Brain microvascular endothelial cell (primary cell): ENCODE data around the gene JADE2.

ENCODE experiments used
- DNase-seq: peaks from one replicate; pipeline ENCODE4 v3.0.0-alpha.2; 2020
- H3K27ac ChIP-seq: fragments of 250-450 bp; sonication (Bioruptor Pico); 2 replicates; pipeline ENCODE4 v1.5.1; 2020; ENCODE audit warnings: mild to moderate bottlenecking, moderate library complexity
- H3K27me3 ChIP-seq: fragments of 250-450 bp; sonication (Bioruptor Pico); replicated peaks from 2 replicates; pipeline ENCODE4 v1.5.1; 2020; ENCODE audit warnings: mild to moderate bottlenecking
- H3K36me3 ChIP-seq: fragments of 250-450 bp; sonication (Bioruptor Pico); replicated peaks from 2 replicates; pipeline ENCODE4 v1.5.1; 2020; ENCODE audit warnings: mild to moderate bottlenecking
- H3K4me3 ChIP-seq: 2 replicates; pipeline ENCODE4 v1.5.1; 2011; ENCODE audit warnings: low read depth, mild to moderate bottlenecking, control low read depth, low read length, moderate library complexity
- in situ Hi-C: cut with HindIII; loops from 2 replicates; pipeline ENCODE4 v1.10.0; 2017; ENCODE audit warnings: low sequenced_read_pairs, low pct_ligation_motif_present
- TF ChIP-seq, protein P1 (sequence below): IDR thresholded peaks from 2 replicates; pipeline ENCODE4 v1.5.1; 2011; ENCODE audit warnings: low read depth, mild to moderate bottlenecking, moderate library complexity, low read length, control low read depth, inconsistent platforms; ENCODE audit errors: missing control alignments

The JADE2 gene

DNA sequence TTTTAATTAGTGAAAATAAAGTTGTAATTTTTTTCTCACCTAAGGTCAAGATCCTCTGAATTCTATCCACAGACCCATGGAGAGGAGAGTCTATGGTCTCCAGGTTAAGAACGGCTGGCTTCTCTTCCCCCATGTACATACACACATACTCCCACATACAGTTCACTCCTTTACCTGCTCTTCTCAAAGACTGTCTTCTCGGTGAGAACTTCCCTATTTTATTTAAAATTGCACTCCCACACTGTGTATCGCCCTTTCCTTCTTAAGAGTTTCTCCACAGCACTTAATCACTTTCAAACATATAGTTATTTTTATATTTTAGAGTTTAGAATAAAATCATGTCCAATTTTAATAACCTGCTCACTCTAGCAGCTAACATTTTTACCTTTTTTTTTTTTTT is 3.6 kb upstream of the JADE2 start:
- in situ Hi-C loops: no loop called here
- Histone ChIP-seq H3K27ac (no peak overlapping the region), H3K36me3 (no peaks in the 10 kb centered on the region), H3K27me3 (no peaks in the 10 kb centered on the region), H3K4me3 (no peak overlapping the region)
- DNase-seq: no peak
- TF ChIP-seq, protein P1, sequence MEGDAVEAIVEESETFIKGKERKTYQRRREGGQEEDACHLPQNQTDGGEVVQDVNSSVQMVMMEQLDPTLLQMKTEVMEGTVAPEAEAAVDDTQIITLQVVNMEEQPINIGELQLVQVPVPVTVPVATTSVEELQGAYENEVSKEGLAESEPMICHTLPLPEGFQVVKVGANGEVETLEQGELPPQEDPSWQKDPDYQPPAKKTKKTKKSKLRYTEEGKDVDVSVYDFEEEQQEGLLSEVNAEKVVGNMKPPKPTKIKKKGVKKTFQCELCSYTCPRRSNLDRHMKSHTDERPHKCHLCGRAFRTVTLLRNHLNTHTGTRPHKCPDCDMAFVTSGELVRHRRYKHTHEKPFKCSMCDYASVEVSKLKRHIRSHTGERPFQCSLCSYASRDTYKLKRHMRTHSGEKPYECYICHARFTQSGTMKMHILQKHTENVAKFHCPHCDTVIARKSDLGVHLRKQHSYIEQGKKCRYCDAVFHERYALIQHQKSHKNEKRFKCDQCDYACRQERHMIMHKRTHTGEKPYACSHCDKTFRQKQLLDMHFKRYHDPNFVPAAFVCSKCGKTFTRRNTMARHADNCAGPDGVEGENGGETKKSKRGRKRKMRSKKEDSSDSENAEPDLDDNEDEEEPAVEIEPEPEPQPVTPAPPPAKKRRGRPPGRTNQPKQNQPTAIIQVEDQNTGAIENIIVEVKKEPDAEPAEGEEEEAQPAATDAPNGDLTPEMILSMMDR: no peak

DNA sequence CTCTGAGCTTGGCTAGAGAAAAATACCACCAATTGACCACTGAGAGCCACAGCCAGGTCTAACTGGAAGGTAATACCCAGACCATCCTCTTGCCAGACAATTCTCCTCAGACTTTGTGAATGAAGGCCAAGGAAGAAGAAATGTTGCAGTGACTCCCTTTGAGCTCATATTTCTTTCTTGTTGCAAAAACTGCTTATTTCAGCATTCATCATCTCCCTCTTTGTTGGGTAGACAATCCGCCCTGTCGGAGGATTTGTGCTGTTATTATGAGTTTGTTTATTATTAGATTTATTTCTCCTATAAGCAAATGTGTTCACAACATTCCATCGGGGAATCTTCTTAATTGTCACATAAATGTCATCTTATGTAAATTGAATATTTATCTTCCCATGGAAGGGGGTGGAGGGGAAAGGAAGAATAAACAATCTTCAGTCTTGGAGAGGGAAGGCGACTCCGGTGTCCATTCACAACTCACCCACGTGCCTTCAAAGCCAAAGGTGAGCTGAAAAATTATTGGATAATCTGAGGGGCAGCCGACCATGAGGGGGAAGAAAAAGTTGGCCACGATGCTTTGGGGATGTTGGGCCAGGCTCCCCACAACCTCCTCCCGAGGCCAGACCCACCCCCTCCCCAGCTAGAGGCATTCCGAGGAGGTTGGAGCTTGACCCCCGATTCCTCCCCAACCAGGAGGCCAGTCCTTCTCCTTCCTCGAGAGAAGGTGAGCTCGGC is 1.8 kb upstream of the JADE2 start:
- Histone ChIP-seq H3K27ac (no peak overlapping the region), H3K4me3 (peak overlapping the region; percentile 73), H3K27me3 (no peaks in the 10 kb centered on the region), H3K36me3 (no peaks in the 10 kb centered on the region)
- DNase-seq: no peak
- TF ChIP-seq, protein P1: no peak
- in situ Hi-C loops: no loop called here

DNA sequence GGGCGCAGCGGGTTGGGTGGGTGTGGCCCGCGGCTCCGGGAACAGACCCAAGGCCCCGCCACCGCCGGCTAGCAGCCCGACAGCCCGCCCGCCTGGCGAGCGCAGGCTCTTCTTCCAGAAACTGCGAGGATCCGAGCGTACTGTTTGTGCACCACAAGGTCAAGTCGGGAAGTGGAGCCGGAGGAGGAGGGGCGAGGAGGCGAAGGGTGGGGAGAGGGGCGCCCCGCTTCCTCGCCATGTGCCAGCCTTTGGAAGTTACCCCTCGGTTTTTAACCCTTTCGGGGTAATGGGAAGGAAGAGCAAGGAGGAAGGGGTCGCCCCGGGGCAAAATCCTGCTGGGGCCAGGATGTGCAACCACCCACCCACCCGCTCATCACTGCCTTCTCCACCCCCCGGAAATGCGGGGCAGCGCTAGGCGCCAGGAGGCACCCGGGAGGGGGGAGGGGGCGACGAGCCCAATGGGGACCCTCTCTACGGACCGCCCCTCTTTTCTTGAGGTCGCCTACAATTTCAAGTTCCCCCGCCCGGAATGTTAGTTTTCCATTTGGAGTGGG is 1.1 kb upstream of the JADE2 start:
- H3K27ac ChIP-seq: peak overlapping the region; percentile 44
- peak overlapping the region; percentile 73 for H3K4me3 ChIP-seq
- H3K36me3 ChIP-seq: no peaks in the 10 kb centered on the region
- TF ChIP-seq, protein P1: no peak
- no peaks in the 10 kb centered on the region for H3K27me3 ChIP-seq
- in situ Hi-C loops: no loop called here
- DNase-seq: no peak

DNA sequence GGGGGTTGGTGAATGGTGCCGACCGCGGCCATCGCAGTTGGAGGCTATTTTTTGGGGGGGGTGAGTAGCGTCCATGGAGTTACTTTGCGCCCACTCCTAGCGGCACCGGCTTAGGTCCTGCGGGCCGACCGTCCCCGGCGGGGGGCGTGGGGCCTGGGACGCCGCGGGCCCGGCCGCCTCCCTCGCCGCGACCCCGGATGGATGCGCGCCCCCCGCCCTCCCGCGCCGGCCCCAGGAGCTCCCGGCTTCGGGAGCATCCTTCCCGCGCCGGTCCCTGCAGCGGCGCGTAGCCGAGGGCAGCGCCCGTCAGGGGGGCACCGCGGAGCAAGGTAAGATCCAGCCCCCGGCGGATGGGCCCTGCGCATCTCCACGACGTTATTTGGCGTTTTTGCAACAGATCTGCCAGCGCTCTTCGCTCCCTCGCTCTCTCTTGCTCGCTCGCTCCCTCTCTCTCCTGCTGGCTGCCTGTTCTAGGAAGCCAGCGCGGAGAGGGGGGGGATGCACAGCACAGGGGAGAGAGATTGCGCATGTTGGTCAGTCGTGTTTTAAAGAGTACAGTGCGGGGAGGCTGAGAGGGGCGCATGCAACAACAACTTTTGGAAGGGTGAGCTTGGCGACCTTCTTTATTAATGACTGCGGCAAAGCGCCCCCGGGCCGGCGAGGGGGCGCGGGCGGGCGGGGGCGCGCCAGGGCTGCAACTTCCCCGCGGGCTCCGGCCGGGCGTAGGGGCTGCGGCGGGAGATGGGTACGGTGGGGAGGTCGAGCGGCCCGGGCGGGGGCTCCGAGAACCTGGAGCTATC is 413 bp downstream of the JADE2 start:
- Histone ChIP-seq H3K36me3 (no peaks in the 10 kb centered on the region), H3K27ac (peak overlapping the region; percentile 48), H3K27me3 (no peaks in the 10 kb centered on the region), H3K4me3 (peak overlapping the region; percentile 73)
- peak; percentile 73 for DNase-seq
- TF ChIP-seq, protein P1: peak; percentile 31
- in situ Hi-C loops: no loop called here

DNA sequence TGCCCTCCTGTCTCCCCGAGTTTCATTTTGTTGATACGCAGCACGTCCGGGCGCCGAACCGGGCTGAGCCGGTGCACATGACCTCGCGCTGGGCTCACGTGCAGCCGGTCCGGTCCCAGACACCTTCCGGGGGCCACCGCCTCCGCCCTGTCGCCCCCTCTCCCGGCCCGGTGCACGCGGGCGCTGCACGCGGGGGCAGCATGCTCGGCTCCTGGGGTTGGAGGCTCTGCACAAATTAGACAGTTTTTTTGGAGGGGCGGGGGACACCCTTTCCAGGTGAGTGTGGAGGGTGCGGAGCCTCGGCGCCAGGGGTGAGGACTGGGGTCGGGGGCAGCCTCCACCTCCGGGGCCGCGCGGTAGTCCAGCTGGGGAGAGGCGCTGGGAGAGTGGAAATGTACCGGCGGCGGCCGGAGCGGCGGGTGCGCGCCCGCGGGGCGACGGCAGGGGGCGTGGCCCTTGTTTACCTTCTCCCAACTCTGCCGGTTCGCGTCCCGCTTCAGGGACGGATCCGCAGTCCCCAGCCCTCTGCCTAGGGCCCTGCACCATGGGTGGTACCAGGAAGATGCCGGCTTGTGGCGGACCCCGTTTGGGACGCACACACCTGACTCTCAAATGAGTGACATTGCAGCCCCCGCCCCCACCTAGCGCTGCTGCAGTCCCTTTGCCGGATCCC is 1.1 kb downstream of the JADE2 start:
- TF ChIP-seq, protein P1: peak; percentile 33
- Histone ChIP-seq H3K4me3 (peak overlapping the region; percentile 73), H3K27me3 (no peaks in the 10 kb centered on the region), H3K27ac (peak overlapping the region; percentile 6), H3K36me3 (no peaks in the 10 kb centered on the region)
- DNase-seq: no peak
- in situ Hi-C loops: no loop called here
